ENCODE data around the gene TYSND1.

TYSND1 gene

GRCh38 chr10:70122742-70123141 is 23.8 kb downstream of the TYSND1 start:
- TF ChIP-seq CTCF (IDR thresholded peaks at IDR 0.05; ENCODE audit: low read depth, low read length), result no peak
- DNase-seq (ENCODE audit: extremely low read depth, low read depth), result no peak

DNA sequence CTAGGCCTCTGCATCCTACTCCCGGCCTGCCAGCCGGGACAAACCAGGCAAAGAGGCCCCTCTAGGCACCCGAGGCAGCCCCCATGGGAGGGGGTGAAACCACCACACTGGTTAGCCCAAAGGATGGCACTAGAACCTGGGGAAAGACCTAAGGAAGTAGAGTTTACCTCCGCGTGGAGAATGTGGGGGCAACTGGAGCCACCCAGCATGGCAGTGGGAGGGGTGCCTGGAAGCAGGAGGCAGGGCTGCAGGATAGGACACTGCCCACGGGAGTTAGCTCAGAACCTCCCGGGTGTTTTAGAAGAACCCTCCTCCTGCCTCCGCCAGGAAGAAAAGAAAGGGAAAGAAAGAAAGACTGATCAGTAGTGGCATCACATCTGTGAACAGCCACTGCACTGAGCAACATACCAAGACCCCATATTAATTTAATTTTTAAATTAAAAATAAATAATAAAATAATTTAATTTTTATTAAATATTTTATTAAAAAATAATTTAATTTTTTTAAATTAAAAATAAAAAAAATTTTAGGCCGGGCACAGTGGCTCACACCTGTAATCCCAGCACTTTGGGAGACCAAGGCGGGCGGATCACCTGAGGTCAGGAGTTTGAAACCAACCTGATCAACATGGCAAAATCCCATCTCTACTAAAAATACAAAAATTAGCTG is 25.1 kb downstream of the TYSND1 start:
- no peak for TF ChIP-seq CTCF (IDR thresholded peaks at IDR 0.05; ENCODE audit: low read depth, low read length)
- DNase-seq (ENCODE audit: extremely low read depth, low read depth), result no peak

DNA sequence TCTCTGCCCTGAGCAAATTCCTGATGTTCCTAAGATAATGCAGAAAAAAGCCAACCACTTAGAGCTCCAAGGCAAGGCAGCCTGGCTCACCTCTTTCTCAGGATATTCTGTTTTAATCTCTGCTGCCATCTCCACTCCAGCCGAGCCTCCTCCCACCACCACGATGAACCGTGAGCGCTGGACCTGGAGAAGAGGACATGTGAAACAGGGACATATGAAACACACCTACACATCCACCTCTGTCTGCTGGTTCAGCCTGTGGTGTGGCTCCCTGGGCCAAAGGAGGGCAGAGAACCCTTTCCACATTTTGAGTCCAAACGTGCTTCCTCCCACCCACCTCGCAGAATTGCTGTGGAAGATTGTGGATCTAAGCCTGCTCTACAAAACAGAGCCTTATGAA is 26.1 kb downstream of the TYSND1 start:
- DNase-seq (ENCODE audit: extremely low read depth, low read depth), result no peak
- no peak for TF ChIP-seq CTCF (IDR thresholded peaks at IDR 0.05; ENCODE audit: low read depth, low read length)

GRCh38 chr10:70119623-70120022 is 26.9 kb downstream of the TYSND1 start:
- no peak for TF ChIP-seq CTCF (IDR thresholded peaks at IDR 0.05; ENCODE audit: low read depth, low read length)
- DNase-seq (ENCODE audit: extremely low read depth, low read depth), result no peak

DNA sequence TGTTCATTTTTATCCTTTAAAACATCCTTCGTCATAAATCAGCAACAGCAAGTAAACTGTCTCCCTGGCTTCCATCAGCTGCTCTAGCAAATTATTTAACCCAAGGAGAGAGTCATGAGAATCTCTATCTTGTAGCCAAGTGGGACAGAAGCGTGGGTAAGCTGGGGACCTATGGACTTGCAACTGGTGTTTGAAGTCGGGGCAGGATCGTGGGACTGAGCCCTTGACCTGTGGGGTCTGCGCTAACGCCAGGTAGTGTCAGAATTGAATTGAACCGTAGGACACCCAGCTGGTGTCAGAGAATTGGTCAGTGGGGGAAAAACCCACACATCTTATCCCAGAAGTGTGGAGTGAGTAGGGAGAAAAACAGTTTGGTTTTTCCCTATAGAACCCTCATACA is 27.3 kb downstream of the TYSND1 start:
- TF ChIP-seq CTCF (IDR thresholded peaks at IDR 0.05; ENCODE audit: low read depth, low read length), result no peak
- no peak for DNase-seq (ENCODE audit: extremely low read depth, low read depth)

DNA sequence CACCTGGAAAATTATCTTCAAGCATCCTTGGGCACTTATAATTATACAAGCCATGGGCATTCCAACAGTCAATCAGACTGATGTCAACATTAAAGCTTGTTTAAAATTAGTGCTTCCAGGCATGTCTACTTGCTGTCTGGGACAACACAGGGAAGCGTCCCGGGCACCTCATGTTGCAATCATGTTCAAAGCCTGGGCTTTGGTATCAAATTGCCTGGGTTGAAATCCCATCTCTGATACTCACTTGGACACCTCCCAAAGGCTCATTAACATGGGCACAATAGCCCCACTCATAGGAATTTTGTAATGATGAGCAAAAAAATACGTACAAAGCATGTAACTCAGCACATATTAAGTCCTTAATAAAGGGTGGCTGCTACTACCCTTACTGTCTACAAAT is 28.3 kb downstream of the TYSND1 start:
- TF ChIP-seq CTCF (IDR thresholded peaks at IDR 0.05; ENCODE audit: low read depth, low read length), result no peak
- DNase-seq (ENCODE audit: extremely low read depth, low read depth), result no peak

DNA sequence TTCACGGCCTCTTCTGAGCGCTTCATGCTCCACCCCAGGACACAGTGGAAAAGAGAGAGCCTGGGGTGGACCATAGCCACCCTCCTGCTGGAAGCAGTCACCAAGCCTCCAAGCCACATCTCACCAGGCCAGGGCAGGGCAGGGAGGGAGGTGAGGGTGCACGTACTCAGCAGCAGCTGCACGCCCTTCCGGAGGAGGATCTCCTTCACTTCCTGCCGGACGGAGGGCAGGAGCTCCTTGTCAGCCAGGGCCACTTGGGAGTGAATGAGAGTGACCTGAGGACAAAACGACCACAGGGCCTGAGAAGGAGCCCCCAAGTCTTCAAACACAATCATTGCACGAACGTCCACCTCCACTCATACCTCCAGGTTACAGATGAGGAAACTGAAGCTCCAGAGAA is 28.9 kb downstream of the TYSND1 start:
- TF ChIP-seq CTCF (IDR thresholded peaks at IDR 0.05; ENCODE audit: low read depth, low read length), result no peak

More for the DNA sequence above, 28.9 kb downstream of the TYSND1 start:
- no peak for DNase-seq (ENCODE audit: extremely low read depth, low read depth)

Data from AG09319 (cell line).